GM19455 (cell line): ENCODE results near the gene RPL11.
"Not testable (repeated sequence)": the region's sequence is repeated elsewhere in the genome, so short reads cannot be mapped to it uniquely, and the experiment has no call there.

Experiments used
- ATAC-seq: cut with Tn5 transposase; IDR thresholded peaks from one replicate; pipeline ENCODE4 v1.9.1; 2021; ENCODE audit not compliant: unreplicated experiment

Gene RPL11

DNA sequence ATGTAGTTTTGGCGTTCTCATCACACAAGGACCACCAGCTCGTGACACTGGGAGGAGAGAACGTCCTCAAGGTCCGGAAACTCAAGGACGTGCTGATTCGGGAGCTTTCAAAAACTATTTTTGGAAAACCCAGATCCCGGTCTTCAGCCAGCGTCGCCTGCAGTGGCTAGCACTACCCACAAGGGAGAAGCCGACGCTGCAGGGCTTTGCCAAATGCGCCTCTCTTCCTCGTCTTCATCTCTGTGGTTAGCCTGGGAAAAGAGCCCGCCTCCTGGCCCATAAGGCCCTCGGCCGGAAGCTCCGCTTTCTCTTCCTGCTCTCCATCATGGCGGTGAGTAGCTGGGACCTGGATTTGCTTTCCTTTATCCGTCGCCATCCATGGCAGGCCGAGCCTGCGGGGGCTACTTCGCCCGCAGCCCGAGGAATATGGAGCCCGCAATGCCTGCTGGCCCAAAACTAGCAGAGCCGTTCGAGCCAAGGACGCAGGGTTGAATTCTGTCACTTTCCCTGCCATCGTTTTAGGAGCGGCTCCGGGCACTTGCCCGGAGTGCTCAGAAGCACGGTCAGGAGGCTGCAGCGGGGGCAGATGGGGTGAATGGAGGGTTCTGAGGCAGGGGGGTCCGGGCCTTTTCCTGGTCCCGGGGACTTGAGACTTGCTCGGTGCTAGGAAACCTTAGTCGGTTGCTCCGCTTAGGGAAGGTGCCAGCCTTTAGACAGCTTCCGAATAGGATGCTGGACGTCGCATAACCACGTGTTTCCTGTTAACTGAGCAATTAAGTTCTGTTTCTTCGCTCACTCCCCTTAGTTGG is at the start of gene RPL11:
Gene RPL11, plus strand, starts transcription at position 308 of the 809 bp plus-strand sequence. Its CDS starts 18 bp downstream, at position 326.
- peak; percentile 87 for ATAC-seq

DNA sequence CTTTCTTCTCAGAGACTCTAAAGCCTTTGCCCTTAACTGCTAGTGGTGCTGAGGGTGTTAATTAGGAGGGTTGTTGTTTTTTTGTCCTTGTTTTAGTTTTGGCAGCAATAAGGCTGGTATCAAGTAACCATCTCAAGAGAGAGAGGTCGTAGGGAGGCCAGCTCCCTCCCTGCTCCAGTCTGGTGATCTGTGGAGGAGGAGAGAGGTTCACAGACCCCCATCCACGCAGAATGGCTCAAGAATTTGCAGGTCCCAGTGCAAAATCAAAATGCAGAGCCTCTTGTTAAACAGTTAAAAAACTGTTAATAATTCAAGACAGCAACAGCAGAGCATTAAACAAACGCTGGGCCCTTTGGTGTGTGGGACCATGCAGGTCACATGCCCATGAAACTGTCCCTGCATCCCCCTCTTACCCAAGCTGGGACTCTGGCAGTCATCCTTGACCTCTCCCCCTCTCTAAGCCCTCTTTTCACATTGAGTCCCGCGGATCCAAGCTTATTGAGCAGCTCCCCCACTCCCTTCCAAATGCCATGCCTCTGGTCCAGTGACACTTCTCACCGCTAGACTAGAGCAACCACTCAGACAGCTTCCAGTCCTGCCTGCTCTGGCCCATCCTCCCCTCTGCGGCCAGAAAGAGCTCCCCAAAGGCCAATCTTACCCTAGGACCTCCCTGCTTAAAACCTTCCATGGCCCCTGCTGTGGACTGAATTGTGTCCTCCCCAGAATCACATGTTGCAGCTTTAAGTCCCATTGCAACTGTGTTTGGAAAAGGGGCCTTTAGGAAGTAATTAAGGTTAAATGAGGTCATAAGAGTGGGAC is 47.7 kb upstream of the RPL11 start:
- no peak for ATAC-seq

DNA sequence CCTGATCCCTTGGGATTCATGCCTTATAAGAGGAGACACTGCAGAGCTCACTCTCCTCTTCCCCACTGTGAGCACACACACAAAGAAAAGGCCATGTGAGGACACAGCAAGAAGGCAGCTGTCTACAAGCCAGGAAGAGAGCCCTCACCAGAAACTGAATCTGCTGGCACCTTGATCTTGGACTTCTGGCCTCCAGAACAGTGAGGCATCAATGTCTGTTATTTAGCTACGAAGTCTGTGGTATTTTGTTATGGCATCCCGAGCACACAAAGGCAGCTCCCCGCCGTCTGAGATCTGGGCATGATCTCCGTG is 47.1 kb upstream of the RPL11 start:
- no peak for ATAC-seq

DNA sequence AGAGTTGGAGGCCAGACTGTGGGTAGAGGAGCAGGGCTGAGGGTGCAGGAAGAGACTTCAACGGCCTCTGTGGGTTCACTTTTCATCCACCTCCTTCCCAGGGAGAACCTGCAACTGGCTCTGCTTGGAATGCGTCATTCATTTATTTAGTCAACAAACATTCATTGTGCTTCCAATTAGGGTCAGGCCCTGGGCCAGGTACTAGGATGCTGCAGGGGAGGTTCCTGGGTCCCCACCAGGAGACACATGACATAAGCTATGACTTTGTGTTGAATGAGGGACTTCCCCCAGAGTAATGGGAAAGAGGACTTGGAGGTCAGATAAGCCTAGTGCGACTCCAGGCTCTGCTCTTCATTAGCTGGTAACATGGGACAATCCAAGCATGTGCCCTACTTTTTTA is 46.3 kb upstream of the RPL11 start:
- ATAC-seq = no peak

DNA sequence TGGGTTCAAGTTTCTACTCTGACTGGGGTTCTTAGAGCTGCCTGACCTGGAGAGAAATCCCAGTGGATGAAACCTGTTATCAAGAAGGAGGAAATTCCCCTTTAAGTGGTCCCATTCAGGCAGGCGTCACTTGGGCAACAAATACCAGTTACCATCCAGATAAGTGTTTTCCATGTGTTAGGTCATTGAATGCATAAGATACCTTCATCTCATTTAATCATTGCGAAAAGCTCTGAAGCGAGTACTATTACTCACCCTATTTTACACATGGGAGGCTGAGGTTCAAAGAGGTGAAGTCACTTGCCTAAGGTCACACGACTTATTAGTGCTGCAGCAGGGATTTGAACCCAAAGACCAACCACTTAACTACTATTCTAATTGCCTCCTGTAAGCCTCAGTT is 45.5 kb upstream of the RPL11 start:
- ATAC-seq = no peak

DNA sequence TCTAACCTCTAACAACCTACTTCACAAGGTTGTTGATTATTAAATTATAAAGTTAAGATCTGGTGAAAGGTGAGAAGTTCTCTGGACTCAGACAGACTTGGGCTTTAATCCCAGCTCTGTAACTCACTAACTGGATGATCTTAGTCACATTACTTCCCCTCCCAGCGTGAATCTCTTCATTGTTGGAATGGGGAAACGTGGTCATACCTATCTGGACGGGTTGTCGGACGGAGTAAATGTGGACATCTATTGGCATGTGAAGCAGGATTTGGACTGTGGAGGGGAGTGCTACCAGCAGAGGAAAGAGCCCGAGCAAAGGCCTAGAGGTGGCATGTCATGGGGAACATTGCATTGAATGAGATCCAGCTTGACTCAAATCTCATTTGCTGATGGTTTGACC is 45.1 kb upstream of the RPL11 start:
- no peak for ATAC-seq

DNA sequence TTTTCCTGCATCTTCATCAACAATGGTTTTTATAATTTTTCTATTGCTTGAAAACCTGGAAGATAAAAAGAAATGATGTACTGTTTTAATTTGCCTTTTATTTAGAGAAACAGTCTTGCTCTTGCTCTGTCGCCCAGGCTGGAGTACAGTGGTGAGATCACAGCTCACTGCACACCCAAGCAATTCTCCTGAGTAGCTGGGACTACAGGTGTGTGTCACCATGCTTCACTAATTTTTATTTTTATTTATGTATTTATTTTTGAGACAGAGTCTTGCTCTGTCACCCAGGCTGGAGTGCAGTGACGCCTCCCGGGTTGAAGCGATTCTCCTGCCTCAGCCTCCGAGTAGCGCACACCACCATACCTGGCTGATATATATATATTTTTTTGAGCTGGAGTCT is 43.0 kb upstream of the RPL11 start:
- no peak for ATAC-seq

DNA sequence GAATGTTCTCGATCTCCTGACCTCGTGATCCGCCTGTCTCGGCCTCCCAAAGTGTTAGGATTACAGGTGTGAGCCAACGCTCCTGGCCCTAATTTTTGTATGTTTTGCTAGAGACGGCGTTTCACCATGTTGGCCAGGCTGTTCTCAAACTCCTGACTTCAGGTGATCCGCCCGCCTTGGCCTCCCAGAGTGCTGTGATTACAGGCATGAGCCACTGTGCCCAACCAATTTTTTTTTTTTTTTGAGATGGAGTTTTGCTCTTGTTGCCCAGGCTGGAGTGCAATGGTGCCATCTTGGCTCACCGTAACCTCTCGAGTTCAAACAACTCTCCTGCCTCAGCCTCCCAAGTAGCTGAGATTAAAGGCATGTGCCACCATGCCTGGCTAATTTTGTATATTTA is 42.4 kb upstream of the RPL11 start:
- not testable (repeated sequence) for ATAC-seq

DNA sequence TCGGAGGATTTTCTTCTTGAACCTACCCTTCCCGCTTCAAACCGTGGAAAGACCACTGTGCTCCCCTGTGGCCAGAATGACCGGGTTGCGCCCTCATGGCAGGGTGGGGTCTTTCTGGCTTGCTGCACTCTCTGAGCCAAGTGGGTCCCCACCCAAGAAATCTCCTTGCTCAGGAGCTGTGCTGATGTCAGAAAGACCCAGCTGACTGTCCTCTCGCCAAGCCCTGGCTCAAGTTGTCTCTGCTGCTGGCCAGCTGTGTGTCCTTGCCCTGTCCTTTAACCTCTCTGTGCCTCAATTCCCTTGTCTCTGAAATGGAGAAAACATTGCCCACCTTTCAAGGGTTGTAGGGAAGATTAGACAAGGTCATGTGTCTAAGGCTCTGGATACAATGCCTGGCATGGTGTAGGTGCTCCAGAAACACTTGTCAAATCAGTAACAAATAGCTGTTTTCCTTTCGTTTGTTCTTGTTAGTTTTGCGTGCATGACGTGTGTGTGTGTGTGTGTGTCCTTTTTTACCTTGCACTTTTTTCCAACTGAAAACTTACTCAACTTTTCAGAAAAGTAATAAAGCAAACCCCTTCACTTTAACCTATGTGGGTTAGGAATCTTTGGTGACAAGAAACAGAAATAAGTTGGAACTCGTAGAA is 41.1 kb upstream of the RPL11 start:
- no peak for ATAC-seq

DNA sequence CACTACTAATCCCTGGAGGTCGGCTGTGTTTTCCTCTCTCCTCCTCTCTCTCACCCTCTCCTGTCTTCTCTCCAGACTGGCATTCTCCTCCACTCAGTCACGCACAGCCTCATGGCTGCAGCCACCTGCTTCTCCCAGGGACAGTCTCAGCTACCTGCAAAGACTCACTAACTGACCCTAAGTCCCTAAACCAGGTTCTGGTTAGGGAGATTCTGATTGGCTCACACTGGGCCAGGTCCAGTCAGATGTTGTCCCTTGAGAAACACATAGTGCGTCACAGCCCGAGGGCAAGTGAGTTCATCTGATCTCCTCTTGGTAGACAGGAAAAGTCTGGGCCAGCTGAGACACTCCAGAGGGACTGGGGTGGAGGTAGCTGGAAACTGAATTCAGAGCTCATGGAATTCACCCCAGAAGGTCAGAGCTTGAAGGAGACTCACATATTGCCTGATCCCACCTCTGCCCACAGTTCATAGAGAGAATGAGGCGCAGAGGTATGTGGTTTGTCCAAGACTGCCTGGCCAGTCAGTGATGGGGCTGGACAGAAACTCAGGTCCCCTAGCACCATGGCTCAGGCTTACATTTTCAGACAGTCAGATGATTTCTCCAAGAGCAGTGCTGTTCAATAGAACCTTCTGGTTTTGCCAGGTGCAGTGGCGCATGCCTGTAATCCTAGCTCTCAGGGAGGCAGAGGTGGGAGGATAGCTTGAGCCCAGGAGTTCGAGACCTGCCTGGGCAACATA is 40.4 kb upstream of the RPL11 start:
- no peak for ATAC-seq

DNA sequence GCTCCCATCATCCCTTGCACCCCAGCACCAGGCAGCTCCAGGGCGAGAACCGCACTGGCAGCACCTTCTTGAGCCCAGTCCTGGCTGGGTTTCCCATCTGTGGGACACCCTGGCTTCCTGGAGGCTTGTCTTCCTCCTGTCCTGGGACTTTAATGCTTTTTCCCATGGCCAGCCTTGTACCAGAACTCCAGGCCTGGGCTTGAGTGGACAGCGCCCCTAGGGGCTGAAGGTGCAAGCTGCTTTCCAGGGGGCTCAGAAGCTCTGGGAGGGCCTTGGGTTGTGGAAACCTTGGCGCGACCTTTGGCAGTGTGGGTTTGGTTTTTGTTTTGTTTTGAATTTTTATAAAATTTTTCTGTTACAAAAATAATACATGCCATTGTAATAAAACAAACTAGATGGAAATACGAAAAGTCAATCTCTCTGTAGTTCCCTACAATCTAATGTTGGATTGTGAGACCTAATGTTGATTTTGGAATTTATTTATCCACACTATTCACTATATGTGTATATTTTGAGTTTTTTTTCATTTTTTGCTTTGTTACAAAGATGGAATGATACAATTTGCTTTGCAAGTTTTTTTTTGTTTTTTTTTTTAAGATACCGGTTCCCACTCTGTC is 33.8 kb upstream of the RPL11 start:
- ATAC-seq = no peak

DNA sequence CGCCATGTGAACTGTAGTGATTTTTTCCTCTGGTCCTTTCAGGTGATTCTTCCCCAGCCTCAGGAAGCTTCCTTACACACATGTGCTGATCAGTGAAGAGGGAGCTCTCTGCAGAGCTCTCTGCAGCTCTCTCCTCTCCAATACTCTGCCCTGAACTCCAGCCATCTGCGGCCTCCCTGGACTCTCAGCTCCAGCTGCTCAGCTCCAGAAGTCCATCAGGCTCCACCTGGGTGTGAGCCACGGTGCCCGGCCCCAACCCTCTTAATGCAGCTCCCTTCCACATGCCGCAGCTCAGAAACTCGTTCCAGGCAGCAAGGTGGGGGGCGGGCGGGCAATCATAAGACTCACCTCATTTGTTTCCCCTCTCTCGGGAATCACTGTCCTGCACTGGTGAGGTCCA is 30.9 kb upstream of the RPL11 start:
- no peak for ATAC-seq

DNA sequence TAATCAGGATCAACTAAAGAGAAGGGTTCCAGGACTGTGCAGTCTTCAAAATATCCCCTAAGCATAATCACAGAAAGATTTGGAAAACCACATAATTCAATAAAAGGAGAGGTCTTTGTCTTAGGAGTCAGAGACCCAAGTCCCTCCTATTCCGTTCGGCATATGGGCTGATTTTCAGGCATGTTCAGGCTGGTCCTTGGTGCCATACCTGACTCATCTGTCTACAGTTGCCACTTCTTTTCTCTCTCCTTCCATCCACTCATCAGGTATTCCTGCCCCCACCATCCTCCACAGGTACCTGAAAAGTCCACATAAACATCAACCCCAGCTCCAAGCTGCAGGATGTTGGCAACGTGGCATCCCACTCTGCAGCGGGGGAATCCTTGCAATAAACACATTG is 29.7 kb upstream of the RPL11 start:
- ATAC-seq = no peak

DNA sequence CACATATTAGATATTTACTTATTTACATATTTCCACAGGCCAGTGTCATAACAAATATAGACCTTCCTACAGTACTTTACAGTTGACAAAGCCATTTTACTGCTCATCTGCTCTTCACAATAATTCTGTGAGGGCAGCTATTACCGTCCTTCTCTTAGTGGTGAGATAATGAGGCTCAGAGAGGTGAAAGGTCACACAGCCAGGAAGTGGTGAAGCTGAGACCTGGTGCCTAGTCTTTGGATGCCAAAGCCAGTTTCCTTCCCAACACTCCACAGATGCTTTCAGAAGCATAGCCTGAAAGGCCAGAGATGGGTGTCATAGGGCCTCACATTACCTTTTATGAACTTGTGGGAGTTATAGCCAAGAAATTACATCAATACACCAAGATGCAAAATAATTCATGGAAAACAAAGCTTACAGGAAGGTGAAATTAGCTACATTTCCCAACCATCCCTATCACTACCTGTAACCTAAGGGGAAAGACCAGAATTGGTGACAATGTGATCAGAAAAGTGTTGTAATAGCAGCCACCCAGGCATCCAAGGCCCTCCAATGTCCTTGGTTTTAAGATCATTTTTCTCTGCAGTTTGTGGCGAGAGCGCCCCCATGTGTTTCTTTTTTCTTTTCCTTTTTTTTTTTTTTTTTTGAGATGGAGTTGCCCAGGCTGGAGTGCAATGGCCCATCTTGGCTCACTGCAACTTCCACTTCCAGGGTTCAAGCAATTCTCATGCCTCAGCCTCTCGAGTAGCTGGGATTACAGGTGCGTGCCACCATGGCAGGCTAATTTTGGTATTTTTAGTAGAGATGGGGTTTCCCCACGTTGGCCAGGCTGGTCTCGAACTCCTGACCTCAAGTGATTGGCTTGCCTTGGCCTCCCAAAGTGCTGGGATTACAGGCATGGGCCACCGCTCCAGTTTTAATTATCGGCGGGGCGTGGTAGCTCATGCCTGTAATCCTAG is 26.5 kb upstream of the RPL11 start:
- no peak for ATAC-seq

DNA sequence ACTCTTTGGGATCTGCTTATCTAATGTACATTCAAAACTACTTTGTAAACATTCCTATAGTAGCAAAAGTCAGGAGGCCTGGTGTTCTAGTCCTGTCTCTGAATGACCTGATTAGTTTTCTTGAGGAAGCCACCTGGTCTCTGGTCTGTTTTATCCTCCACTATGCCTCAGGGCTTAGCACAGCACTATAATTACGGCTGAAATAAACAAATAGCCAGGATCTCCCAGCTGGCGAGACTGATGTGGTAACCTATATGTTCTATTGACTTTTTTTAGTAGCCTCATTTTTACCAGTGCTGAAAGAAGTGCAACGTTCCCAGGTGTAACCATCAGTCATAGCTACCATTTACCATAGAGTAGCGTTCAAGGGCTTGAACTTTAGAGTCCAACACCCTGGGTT is 24.2 kb upstream of the RPL11 start:
- ATAC-seq = no peak

DNA sequence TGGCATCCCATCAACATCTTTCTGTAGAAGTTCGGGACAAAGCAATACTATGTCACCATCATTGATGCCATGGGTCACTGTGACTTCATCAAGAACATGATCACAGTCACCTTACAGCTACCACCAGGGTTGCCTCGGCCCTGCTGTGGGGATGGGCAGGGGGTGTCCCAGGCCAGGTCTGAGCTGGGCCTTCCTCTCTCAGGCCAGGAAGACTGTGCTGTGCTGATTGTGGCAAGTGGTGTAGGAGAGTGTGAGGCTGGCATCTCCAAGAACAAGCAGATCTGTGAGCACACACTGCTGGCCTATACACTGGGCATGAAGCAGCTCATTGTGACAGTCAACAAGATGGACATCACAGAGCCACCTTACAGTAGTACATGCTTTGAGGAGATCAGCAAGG is 20.9 kb upstream of the RPL11 start:
- ATAC-seq = no peak

DNA sequence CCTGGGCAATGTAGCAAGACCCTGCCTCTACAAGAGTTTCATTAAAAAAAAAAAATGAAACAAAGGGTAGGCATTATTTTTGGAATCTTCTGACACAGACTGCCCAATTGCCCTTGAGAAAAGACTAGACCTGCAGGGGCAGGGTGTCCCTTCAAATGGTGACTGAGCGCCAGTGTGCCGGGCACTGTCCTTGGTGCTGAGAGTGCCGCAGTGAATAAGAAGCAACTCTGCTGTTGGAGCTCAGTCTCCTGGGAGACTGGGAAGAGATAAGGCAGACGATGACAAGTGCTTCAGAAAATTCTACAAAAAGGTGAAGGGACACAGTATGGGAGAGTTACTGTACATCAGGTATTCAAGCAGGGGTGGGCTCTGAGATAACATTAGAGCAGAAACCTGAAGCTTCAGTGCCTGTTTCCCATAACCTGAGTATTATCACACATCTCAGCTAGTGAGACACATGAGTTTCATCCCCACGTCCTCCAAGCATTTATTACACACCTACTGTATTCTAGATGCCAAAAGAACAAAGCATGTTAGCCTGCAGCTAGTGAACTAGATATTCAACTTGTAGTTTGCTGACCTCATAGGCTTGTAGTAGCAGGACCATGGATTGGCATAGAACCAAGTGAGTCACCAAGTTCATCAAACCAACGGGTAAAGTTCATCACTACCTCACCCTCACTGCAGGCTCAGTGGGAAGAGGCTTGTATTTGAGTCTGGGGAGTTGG is 18.4 kb upstream of the RPL11 start:
- ATAC-seq = no peak

DNA sequence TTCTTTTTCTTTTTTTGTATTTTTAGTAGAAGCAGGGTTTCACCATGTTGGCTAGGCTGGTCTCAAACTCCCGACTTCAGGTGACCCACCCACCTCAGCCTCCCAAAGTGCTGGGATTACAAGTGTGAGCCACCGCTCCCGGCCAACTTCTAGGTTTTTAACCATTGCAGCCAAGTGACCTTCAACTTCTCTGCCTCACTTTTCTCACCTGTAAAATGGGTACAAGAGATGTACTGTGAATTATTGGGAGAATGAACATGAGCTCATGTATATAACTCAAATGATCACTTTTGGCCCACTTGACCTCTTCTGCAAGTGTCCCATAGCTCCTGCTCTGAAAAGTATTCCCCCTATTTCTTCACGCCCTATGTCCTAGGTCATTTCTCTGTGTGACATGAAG is 11.8 kb upstream of the RPL11 start:
- ATAC-seq = no peak

DNA sequence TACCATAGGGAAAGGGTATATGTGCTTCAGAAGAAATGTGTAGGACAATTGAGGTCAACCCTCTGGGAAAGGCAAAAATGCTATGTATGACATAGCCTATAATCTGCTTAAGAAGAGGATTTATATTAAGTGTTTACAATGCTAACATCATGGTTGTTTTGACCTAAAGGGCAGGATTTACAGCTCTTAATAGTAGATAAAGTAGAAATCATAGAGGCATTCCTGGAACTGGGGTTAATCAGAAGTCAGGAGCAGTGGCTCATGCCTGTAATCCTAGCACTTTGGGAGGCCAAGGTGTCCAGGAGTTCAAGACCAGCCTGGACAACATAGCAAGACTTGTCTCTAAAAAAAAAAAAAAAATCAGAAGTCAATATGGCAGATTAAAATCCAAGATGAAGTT is 8.7 kb upstream of the RPL11 start:
- no peak for ATAC-seq
